HG03378 (cell line): ENCODE measurements around the gene BOC.

ENCODE experiments used
- ATAC-seq: cut with Tn5 transposase; IDR thresholded peaks from one replicate; pipeline ENCODE4 v1.9.1; 2021; ENCODE audit warnings: mild to moderate bottlenecking, moderate library complexity; ENCODE audit not compliant: unreplicated experiment

The BOC gene

DNA sequence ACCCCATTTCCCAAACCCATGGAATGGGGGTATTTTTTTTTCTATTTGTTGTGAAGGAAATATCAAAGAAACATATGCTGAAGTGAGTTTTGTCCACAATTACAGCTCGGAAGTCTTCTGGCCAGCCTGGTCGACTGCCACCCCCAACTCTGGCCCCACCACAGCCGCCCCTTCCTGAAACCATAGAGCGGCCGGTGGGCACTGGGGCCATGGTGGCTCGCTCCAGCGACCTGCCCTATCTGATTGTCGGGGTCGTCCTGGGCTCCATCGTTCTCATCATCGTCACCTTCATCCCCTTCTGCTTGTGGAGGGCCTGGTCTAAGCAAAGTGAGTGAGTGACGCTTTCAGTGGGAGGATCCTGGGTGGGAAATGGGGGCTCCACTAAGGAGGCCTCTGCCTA is 71.9 kb downstream of the BOC start:
- ATAC-seq: no peak

DNA sequence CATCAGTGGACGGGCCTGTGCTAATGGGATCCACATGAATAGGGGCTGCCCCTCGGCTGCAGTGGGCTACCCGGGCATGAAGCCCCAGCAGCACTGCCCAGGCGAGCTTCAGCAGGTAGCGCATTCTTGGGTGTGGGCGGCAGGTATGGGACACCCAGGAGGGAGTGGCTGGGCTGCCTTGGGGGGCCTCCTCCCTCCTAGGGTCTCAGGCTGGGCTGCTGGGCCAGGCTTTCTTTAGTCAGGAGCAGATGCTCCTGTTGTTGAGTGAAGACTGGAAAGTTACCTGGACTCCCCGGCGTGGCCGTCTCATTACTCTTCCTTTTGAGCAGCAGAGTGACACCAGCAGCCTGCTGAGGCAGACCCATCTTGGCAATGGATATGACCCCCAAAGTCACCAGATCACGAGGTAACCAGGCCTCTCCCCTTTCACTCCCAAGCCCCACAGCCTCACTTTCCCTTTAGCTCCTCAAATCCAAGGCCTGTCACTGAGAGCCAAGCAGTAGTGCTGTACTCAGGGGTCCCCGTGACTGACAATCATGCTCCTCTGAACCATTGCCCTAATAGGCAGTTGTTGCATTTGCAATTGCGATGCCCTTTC is 73.2 kb downstream of the BOC start:
- no peak for ATAC-seq

DNA sequence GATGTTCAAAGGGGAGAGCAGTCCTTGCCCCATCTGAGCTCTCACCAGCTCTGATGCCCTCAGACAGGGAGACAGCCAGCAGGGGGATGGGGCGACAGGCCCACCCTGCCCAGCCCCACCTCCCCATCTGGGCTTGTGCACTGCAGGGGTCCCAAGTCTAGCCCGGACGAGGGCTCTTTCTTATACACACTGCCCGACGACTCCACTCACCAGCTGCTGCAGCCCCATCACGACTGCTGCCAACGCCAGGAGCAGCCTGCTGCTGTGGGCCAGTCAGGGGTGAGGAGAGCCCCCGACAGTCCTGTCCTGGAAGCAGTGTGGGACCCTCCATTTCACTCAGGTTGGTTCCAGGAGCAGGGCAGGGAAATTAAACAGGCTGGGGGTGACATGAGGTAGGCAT is 73.9 kb downstream of the BOC start:
- no peak for ATAC-seq

DNA sequence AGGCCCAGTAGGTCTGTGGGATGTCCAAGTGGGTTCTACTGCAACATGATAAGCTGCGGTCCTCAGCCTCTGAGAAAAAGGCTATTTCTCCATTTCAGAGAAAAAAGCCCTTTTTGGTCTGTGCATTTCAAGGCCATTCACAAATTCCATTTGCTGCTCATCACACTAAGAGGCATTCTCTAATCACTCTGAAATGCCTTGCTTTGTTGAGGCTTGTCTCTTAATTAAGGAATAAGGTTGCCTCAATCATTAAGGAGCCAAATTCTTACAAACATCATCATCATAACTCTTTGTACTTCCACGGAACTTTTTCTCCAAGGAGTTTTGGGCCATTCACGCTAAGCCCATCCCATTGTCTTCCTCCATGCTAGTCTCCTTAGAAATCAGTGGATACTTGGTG is 74.4 kb downstream of the BOC start:
- ATAC-seq: no peak

DNA sequence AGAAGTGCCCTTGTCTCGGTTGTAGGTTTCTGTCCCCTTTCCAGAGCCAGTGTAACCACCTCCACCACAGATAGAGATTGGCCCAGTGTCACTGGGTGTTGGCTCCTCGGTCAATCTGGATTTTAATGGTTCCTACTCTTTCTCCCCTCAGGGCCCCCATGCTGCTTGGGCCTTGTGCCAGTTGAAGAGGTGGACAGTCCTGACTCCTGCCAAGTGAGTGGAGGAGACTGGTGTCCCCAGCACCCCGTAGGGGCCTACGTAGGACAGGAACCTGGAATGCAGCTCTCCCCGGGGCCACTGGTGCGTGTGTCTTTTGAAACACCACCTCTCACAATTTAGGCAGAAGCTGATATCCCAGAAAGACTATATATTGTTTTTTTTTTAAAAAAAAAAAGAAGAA is 75.2 kb downstream of the BOC start:
- ATAC-seq: no peak

DNA sequence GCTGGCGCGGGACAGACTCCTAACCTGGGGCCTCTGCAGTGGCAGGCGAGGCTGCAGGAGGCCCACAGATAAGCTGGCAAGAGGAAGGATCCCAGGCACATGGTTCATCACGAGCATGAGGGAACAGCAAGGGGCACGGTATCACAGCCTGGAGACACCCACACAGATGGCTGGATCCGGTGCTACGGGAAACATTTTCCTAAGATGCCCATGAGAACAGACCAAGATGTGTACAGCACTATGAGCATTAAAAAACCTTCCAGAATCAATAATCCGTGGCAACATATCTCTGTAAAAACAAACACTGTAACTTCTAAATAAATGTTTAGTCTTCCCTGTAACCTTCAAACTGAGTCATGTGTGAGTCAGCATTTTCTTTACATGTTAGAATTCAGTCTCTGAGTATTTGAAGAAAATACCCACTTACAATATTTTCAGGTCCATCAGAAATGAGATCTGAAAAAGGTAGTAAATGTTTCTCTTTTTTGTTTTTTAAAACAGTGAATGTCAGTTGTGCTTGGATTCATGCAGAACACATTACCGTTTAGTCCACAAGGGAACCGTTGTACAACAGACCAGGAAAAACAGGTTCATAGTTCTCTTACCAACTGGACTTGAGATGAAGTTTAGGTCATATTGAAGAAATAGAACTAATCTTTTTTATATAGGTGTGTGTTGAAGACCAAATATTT is 75.9 kb downstream of the BOC start:
- ATAC-seq: no peak

DNA sequence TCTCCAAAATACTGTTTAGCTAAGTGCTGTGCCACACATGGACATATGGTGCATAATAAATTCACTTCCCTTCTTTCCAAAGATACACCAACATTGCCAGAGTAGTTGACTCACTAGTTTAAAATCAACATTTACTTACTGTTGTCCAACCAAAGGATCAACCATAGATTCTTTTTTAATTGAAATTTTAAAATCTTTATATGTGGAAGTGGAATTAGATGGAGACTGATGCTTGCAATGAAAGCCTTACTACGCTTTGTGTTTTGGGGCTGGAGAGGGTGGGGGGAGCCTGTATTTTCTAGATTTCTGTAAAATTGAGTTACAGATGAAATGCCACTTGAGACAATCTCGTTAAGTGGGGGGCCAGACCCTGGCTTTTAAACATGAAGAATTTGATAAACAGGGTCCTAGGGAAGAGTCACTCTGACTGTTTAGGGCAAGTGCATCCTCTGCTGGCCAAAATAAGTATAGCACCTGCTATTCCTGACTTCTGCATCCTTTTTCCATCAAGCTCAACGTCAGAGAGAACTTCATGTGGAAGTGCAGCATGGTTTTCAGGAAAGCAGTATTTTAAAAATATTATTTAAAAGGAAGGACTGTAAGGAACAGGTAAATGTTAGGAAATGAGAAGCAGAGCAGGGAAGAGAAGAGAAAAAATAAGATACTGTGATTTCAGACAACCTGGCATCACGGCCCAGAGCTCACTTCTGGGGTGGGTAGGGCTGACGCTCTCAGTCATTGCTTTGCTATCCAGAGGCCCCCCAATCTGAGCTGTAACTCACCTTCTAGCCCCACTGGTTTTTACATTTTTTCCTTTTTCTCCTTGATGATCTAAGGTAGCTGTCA is 76.7 kb downstream of the BOC start:
- no peak for ATAC-seq

DNA sequence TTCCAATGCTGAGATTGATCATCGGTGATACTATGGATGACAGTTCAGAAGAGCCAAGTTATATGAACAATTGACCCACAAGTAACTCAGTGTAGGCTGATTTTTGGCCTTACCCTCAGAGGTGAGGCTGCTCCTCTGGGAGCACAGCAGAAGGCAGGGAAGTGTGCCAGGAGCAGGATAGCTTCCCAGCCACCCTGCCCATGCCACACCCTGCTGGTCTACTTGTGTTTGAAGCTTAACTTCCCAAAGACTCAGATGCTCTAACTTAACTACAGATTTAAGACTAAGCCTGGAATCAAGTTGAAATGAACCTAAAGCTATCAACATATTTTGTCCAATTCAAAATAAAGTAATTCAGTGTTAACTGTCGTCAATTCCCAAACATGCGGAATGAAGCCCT is 77.5 kb downstream of the BOC start:
- ATAC-seq: no peak

DNA sequence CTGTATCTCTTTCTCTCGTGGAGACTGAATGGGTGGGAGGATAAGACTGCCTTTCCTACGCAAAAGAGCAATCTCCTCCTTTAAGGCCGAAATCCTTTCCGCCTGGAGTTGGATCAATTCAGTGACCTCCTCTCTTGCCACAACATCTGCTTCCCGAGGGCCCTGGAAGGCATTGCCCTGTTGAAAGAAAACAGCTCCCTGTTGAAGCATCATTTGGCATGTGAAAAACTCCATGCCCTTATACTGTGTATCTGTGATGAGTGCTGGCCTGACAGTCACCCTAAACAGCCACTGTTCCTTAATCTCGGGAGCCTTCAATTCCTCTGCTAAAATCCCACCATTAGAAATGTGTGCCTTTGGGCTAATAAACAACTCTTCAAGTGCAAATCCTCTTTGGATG is 80.2 kb downstream of the BOC start:
- no peak for ATAC-seq

DNA sequence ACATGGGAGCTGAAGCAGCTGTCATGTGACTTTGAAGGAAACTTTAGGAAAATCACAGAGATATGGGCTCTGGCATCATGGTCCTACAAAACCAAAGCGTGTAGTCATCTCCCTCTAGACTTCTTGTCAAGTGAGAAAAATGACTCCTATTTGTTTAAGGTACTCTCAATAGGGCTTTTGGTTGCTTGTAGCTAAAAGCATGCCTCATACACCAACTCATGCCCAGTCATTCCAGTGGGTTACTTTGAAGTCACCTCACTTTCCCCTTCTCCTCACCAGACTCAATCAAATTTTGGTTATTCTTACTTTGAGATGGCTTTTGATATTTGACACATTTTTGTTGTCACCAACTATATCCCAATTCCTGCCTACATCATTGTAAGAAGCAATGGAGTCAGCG is 81.6 kb downstream of the BOC start:
- no peak for ATAC-seq

DNA sequence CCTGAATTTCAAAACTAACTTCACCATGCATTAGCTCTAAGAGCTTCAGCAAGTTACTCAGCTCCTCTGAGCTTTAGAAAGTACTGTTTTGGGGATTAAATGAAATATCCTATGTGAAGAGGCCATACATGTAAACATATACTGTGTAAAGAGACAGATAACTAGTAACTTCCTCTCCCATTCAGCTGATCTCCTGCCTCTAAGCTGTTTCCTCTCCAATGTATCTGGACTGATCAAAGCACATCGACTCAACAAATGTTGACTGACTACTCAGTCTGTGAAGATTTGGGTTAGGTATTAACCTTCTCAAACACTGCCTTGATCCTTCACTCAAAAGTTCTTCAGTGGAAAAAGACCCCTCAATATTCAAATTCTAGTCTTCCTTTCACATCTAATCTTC is 82.0 kb downstream of the BOC start:
- no peak for ATAC-seq

DNA sequence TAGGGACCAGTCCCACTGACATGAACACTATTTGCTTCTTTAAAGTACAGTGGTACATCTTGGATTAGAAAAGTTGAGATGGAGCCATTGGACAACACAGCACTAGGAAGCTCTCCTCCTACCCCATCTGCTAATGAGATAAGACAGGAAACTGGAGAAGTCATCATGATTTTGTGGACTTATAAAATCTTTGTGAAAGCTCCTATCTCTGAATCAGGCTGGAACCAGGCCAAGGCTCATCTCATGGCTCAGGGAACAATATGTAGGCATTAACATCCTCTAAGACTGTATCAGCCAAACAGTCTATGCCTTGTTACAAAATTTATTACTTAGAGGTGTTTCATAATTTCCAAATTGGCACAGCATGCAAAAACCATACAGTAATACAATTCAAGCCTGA is 84.1 kb downstream of the BOC start:
- ATAC-seq: no peak

DNA sequence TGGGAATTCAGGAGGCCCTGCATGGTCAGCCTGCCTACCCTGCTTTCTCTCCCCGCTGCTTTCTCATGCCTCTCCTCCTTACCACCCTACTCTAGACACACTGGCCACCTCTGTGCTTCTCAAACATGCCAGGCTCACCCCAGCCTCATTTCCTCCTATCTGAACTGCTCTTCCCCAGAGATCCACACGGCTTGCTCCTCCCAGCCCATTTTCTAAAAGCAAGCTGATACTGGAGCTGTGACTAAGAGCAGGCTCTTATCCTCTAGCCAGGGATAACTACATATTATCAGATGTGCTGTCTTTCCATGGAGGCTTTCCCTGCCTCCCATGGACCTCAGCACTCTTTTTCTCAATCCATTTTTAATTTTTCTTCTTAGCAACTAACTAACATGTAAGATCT is 85.9 kb downstream of the BOC start:
- no peak for ATAC-seq

DNA sequence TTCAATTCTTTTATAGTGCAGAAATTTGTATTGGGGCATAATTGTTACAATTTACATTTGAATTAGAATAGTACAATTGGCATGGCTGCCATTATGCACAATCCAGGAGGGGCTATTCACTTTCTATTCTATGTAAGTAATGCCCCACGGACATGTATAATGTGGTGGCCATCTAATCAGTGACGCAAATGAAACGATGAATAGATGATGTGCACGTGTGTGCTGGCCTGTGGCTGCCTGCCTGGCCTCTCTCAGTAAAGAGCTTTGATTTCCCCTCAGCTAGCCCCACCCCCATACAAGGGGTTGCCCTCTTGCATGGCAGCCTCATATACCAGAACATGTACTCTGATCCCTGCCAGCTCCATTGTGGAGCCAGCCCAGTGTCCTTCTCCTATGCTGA is 86.5 kb downstream of the BOC start:
- ATAC-seq: no peak

DNA sequence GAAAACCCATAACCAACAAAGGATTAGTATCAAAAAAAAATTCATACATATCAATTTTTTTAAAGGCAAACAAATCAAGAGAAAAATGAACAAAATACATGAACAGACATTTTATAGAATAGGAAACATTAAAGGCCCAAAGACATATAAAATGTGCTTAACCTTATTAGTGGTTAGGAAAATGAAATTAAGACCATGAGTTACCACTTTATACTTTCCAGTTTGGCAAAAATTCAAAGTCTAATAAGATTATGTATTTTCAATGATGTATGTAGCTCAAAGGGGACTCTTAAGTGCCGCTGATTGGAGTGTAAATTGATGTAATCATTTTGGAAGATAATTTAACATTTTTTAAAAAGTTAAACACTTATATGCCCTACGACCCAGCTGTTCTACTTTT is 89.2 kb downstream of the BOC start:
- no peak for ATAC-seq

DNA sequence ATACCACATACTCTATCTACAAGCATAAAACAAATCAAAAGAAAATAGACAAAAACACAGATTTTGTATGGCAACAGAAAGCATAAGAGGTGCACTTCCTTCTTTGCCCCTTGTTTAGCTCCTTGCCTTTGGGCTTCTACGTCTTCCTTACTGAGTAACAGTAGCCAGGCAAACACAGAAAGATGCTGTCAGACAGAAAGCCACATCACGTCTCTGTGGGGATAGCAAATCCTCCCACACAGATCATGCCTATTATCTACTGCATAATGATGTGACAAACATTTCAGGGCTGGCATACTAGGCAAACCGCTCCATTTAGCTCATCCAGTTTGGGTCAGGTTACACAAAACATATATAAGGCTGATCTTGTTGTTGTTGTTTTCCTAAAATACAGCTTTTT is 92.7 kb downstream of the BOC start:
- no peak for ATAC-seq

DNA sequence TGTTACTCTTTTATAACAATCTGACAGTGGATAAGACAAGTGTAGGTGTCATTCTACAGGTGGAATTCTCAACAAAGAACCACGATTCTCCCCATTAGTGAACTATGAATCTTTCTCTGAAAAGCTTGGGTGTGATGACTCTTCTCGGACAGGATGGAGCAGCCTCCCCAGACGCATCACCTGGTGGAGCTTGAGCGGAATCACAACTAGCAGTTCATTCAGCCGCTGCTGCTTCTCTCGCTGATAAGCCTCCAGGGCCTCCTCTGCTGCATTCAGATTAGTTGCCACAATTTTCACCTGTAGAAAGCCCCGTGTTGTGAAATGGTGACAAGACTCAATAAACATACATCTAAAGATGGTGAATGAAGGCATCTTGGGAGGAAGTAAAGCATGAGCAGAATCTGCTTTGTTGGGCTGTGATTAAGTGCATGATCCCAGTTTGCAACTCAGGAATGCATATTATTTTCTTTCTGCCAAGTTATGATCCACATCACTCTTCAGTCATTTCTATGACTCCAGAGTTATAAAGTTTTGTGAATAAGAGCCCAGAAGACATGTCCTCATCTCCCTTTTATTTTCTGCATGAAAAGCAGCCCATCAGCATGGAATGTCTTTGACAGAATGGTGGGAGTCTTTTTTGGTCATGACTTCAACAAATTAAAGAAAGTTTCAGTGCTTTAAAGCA is 93.6 kb downstream of the BOC start:
- no peak for ATAC-seq

DNA sequence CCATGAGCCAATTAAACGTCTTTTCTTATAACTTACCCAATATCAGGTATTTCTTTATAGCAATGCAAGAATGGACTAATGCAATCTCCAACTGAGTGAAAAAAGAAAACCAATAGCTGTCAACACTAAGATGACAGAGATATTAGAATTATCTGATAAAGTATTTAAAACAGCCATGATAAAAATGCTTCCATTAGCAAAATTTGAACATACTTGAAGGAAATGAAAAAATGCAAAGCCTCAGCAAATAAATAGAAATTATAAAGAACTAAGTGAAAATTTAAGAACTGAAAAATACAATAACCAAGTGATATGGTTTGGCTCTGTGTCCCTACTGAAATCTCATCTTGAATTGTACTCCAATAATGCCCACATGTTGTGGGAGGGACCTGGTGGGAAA is 99.6 kb downstream of the BOC start:
- no peak for ATAC-seq

DNA sequence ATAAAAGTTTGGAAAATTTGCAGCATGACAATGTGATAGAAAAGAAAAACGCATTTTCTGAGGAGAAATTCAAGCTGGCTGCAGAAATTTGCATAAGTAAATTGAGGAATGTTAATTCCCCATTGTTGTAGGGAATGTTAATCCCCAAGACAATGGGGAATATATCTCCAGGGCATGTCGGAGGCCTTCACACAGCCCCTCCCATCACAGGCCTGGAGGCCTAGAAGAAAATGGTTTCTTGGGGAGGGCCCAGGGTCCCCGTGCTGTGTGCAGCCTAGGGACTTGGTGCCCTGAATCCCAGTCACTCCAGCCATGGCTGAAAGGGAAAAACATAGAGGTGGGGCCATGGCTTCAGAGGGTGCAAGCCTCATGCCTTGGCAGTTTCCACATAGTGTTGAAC is 101.1 kb downstream of the BOC start:
- no peak for ATAC-seq

DNA sequence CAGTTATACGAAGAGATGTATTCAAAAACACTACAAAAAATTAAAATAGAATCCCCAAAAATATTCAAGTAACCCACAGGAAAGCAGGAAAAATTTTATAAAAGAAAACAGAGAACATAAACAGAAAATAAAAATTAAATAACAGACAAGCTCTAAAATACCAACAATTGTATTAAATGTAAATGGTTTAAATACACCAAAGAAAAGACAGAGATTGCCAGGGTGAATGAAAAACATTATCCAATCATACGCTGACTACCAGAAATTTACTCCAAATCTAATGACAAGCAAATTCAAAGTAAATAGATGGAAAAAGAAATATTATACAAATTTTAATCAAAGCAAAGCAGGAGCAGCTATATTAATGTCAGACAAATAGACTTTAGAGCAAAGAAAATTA is 103.6 kb downstream of the BOC start:
- ATAC-seq: no peak

DNA sequence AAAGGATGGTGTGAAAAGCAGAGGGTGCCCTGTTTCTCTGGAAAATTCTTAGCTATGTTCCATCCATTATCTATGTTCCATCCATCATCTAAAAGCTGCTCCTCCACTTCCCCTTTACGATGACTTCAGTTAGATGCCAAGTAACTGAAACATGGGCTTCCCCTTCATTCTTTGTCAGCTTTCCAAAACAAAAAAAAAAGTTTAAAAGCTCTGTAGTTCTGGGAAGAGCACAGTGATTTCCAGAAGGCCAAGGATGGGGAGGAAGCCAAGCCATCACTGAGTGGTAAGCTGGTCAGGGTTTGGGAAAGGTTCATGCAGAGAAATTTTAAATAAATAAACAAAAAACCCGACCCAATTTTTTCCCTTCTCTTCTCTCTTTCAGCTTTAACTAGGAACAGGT is 118.4 kb downstream of the BOC start:
- ATAC-seq: no peak

DNA sequence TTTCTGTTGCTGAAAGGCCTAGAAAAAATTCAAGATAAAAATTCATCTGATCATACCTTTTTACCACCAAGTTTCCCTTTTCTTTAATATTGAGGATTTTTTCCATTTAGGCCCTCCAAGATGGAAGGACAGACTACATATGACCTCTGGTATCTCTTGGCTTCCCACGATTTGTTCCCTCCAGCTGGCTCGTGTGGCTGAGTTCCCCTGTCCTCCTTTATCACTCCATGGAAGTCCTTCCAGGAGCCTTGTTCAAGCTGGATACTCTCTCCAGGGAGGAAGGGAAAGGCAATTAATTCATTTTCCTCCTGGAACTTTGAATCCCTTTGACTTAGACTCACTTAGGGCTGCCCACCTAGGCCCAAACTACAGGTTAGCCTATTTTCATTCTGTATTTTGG is 119.4 kb downstream of the BOC start:
- ATAC-seq: no peak
